B cell (primary cell): ENCODE data around the gene ZFP36L1. TPM values are rescaled to one million over a fixed set of nuclear protein-coding genes. Genes with fewer than 3 reads are reported as not detected.
A peak's percentile ranks its signal among the peaks of the same experiment; 100 is the strongest.

Experiments used
- ATAC-seq: fragments of 200-7000 bp; cut with Tn5 transposase; one replicate; pipeline ENCODE4 v1.10.0; 2021; ENCODE audit warnings: low read depth, mild to moderate bottlenecking, moderate number of reproducible peaks, moderate library complexity
- CTCF ChIA-PET: fragments of 350-600 bp; sonication (Branson Sonifier 250); formaldehyde crosslinking; loops from one replicate; lab custom pipeline; 2021; ENCODE audit warnings: antibody characterized with exemption, inconsistent platforms; lab: Charles Lee
- POLR2A ChIA-PET: fragments of 350-600 bp; sonication (Branson Sonifier 250); formaldehyde crosslinking; loops from one replicate; lab custom pipeline; 2021; ENCODE audit warnings: antibody characterized with exemption; lab: Charles Lee
- DNase-seq: peaks from one replicate; pipeline ENCODE4 v3.0.0; 2013
- H2AFZ ChIP-seq: 2 replicates; pipeline ENCODE4 v1.6.1; 2012; ENCODE audit warnings: mild to moderate bottlenecking, low read depth, low read length; ENCODE audit not compliant: insufficient read depth, poor library complexity, severe bottlenecking
- H3K27ac ChIP-seq, 2 donors: 1 replicate in 1 of 2; 2 replicates in 1 of 2; pipeline ENCODE4 v1.5.1; 2012 to 2013; ENCODE audit warnings: low read length in 2 of 2, mild to moderate bottlenecking in 2 of 2, moderate library complexity in 1 of 2
- H3K27me3 ChIP-seq, 4 experiments: fragments of 200-600 bp in 1 of 4; sonication (generic) in 1 of 4; replicated peaks in 1 of 4; 1 replicate in 2 of 4; 2 replicates in 2 of 4; pipeline versions ENCODE4 v1.6.1 to v1.7.0; 2013 to 2016; ENCODE audit warnings: low read length in 3 of 4, mild to moderate bottlenecking in 2 of 4, mixed read lengths in 1 of 4, moderate library complexity in 1 of 4; ENCODE audit not compliant: insufficient read depth in 4 of 4, control insufficient read depth in 3 of 4; ENCODE audit errors: control extremely low read depth in 1 of 4
- H3K36me3 ChIP-seq, 2 experiments: replicated peaks in 1 of 2; 1 replicate in 1 of 2; 2 replicates in 1 of 2; pipeline versions ENCODE4 v1.6.1 to v1.7.1; 2013; ENCODE audit warnings: low read length in 1 of 2; ENCODE audit not compliant: insufficient read depth in 2 of 2, control insufficient read depth in 1 of 2; ENCODE audit errors: control extremely low read depth in 1 of 2, extremely low read depth in 1 of 2
- H3K4me1 ChIP-seq, 2 donors: fragments of 200-600 bp in 1 of 2; sonication (generic) in 1 of 2; 1 replicate in 1 of 2; 2 replicates in 1 of 2; pipeline versions ENCODE4 v1.5.1 to v1.6.1; 2013 to 2017; ENCODE audit warnings: low read length in 2 of 2; ENCODE audit not compliant: control insufficient read depth in 2 of 2, insufficient read depth in 2 of 2
- H3K4me2 ChIP-seq: replicated peaks from 2 replicates; pipeline ENCODE3; 2012; ENCODE audit warnings: mild to moderate bottlenecking, low read depth, low read length; ENCODE audit not compliant: poor library complexity, severe bottlenecking
- H3K4me3 ChIP-seq, 5 experiments: fragments of 200-600 bp in 1 of 5; sonication (generic) in 1 of 5; 1 replicate in 3 of 5; 2 replicates in 2 of 5; pipeline versions ENCODE4 v1.5.1 to v1.7.0; 2011 to 2016; ENCODE audit warnings: low read length in 4 of 5, mild to moderate bottlenecking in 4 of 5, low read depth in 2 of 5, control low read depth in 1 of 5, moderate library complexity in 1 of 5; ENCODE audit not compliant: insufficient read depth in 1 of 5; ENCODE audit errors: control extremely low read depth in 1 of 5, extremely low read depth in 1 of 5
- H3K79me2 ChIP-seq: fragments of 200-600 bp; sonication (generic); one replicate; pipeline ENCODE4 v1.6.0; 2016; ENCODE audit warnings: low read length; ENCODE audit not compliant: control insufficient read depth, insufficient read depth
- H3K9ac ChIP-seq: fragments of 200-600 bp; sonication (generic); 2 replicates; pipeline ENCODE4 v1.6.1; 2017; ENCODE audit warnings: mild to moderate bottlenecking, low read length, moderate library complexity
- H3K9me3 ChIP-seq, 3 donors: one replicate each; pipeline versions ENCODE4 v1.6.1 to v1.7.1; 2013; ENCODE audit warnings: low read length in 2 of 3; ENCODE audit not compliant: control insufficient read depth in 2 of 3, insufficient read depth in 1 of 3; ENCODE audit errors: control extremely low read depth in 1 of 3
- H4K20me1 ChIP-seq: 2 replicates; pipeline ENCODE4 v1.6.0; 2012; ENCODE audit warnings: mild to moderate bottlenecking, low read length; ENCODE audit not compliant: insufficient read depth, control insufficient read depth, poor library complexity, severe bottlenecking
- H3K27ac Mint-ChIP-seq: one replicate; pipeline ENCODE4 v1.8.0; 2021; ENCODE audit warnings: mixed read lengths
- H3K27me3 Mint-ChIP-seq: one replicate; pipeline ENCODE4 v1.8.0; 2021; ENCODE audit warnings: mixed read lengths
- H3K4me1 Mint-ChIP-seq: one replicate; pipeline ENCODE4 v1.8.0; 2021; ENCODE audit warnings: mixed read lengths
- H3K4me3 Mint-ChIP-seq: one replicate; pipeline ENCODE4 v1.8.0; 2021; ENCODE audit warnings: mixed read lengths
- H3K9me3 Mint-ChIP-seq: one replicate; pipeline ENCODE4 v1.8.0; 2022; ENCODE audit warnings: mixed read lengths; ENCODE audit not compliant: insufficient read depth
- EZH2 ChIP-seq: IDR thresholded peaks from 2 replicates; pipeline ENCODE4 v1.6.1; 2012; ENCODE audit warnings: borderline replicate concordance, low read depth, mild to moderate bottlenecking, moderate library complexity, low read length; ENCODE audit not compliant: insufficient read depth, poor library complexity, severe bottlenecking
- WGBS: methylation state at CpG from one replicate; pipeline ENCODE4 v1.1.5; 2013; ENCODE audit warnings: missing lambda C conversion rate; ENCODE audit not compliant: insufficient coverage; 5-methylcytosine and 5-hydroxymethylcytosine counted together
- intact Hi-C: fragments of 100-400 bp; cut with micrococcal nuclease; formaldehyde crosslinking; loops from one replicate; pipeline ENCODE4 v1.10.0; 2022
- polyA plus RNA-seq: library from polyadenylated mRNA; depleted of rRNA; stranded (reverse); fragments of >200 nt; gene quantifications from 2 replicates; pipeline ENCODE4 v1.2.3, GENCODE V29; 2012
- total RNA-seq, 2 donors: library from RNA; stranded (reverse); fragments of 120-200 nt in 1 of 2; gene quantifications; 1 replicate in 1 of 2; 2 replicates in 1 of 2; pipeline versions ENCODE4 v1.2.3 to v1.2.4, GENCODE V29; 2013 to 2022
- TF ChIP-seq, protein P1 (sequence below): fragments of 200-600 bp; IDR thresholded peaks from one replicate; pipeline ENCODE4 v1.8.0; 2022; ENCODE audit warnings: antibody characterized with exemption, mild to moderate bottlenecking

The ZFP36L1 gene
- total and polyA plus RNA-seq, 2 donors (not counting 1 experiment from before 2014, with no cell fraction given), result 572 to 983 TPM

DNA sequence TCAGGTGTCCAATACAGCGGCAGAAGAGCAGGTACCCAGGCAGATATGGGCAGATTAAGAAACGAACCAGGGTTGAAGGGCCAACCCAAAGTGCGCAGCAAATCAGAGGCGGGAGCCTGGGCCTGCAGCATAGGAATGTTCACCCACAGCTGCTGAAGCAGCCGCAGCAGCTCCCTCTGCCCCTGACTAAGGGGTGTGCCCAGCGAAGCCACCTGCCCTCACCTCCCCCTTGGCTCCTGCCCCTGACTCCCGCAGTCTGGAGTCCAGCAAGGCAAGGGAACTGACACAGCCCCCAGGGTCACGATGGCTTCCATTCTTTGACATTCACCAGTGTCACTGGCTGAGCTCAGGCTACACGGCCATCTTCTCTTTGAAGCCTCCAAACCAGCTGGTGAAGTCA is 27.3 kb upstream of the ZFP36L1 start:
- 94% methylated on average over 8 of the region's 9 CpGs for WGBS
- ATAC-seq (no peak), DNase-seq (no peak)
- H4K20me1 ChIP-seq, result no peaks in the 10 kb centered on the region
- no peak for TF ChIP-seq EZH2
- TF ChIP-seq, protein P1, sequence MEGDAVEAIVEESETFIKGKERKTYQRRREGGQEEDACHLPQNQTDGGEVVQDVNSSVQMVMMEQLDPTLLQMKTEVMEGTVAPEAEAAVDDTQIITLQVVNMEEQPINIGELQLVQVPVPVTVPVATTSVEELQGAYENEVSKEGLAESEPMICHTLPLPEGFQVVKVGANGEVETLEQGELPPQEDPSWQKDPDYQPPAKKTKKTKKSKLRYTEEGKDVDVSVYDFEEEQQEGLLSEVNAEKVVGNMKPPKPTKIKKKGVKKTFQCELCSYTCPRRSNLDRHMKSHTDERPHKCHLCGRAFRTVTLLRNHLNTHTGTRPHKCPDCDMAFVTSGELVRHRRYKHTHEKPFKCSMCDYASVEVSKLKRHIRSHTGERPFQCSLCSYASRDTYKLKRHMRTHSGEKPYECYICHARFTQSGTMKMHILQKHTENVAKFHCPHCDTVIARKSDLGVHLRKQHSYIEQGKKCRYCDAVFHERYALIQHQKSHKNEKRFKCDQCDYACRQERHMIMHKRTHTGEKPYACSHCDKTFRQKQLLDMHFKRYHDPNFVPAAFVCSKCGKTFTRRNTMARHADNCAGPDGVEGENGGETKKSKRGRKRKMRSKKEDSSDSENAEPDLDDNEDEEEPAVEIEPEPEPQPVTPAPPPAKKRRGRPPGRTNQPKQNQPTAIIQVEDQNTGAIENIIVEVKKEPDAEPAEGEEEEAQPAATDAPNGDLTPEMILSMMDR, result no peak
- H3K4me3 ChIP-seq, result no peak overlapping the region
- H3K27ac ChIP-seq, result peak overlapping the region in 1 of 2 donors; percentile 21
- no peak overlapping the region for H3K4me3 Mint-ChIP-seq
- H3K27me3 ChIP-seq, result no peaks in the 10 kb centered on the region
- no peak overlapping the region for H3K4me2 ChIP-seq
- CTCF ChIA-PET, result interaction anchor here (1.0 to 14.8 kb wide), 6 partner anchors 23 to 886 kb away, joined by 3 to 241 read pairs (median 38); no protein-coding TSS in a partner anchor
- H3K9ac ChIP-seq, result no peak overlapping the region
- intact Hi-C loops, result no loop called here
- peaks cover 81% of the 10 kb centered on the region for H3K4me1 Mint-ChIP-seq
- H2AFZ ChIP-seq, result no peak overlapping the region
- H3K9me3 Mint-ChIP-seq, result no peaks in the 10 kb centered on the region
- H3K79me2 ChIP-seq, result peaks cover 19% of the 10 kb centered on the region
- H3K27me3 Mint-ChIP-seq, result no peaks in the 10 kb centered on the region
- POLR2A ChIA-PET, result interaction anchor here (1.6 to 10.1 kb wide), 2 partner anchors 25 to 31 kb away, joined by 3 to 416 read pairs; partner anchors contain the start of gene ZFP36L1
- peaks cover 46 to 72% of the 10 kb centered on the region in 2 donors for H3K4me1 ChIP-seq
- H3K27ac Mint-ChIP-seq, result no peak overlapping the region
- H3K36me3 ChIP-seq, result no peaks in the 10 kb centered on the region
- peaks cover 0 to 4% (median 0%) of the 10 kb centered on the region in 3 donors for H3K9me3 ChIP-seq

DNA sequence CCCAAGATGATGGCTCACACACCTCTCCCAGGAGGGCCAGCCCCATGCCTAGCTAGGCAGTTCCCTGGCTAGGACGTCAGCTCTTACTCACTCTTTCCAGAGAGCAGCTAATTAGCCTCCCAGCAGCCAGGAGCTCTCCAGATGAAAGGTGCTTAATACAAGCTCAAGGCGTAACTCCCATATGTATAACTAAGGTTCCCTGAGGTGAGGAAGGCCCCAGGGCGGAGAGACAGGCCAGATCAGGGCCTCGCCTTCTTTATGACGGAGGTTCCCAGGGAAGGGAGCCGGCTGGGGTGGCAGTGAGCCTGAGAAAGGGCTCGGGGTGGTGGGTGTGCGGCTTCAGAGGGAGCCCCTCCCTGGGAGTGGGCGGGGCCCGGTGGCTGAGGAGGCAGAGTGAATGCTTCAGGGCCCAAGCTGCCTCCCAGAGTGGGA is 26.4 kb upstream of the ZFP36L1 start:
- ATAC-seq, result no peak
- H3K36me3 ChIP-seq, result no peaks in the 10 kb centered on the region
- no peak overlapping the region for H3K4me3 ChIP-seq
- H2AFZ ChIP-seq, result no peak overlapping the region
- no peak overlapping the region for H3K9ac ChIP-seq
- Mint-ChIP-seq H3K4me1 (peaks cover 82% of the 10 kb centered on the region), H3K27me3 (no peaks in the 10 kb centered on the region), H3K9me3 (no peaks in the 10 kb centered on the region), H3K4me3 (no peak overlapping the region), H3K27ac (peak overlapping the region; percentile 21)
- CTCF ChIA-PET, result interaction anchor here (0.7 to 14.8 kb wide), 7 partner anchors 24 to 886 kb away, joined by 3 to 241 read pairs (median 7); no protein-coding TSS in a partner anchor
- 85% methylated on average over 7 of the region's 10 CpGs for WGBS
- no peak overlapping the region for H3K4me2 ChIP-seq
- intact Hi-C loops, result loop anchor here (5.0 to 10.0 kb wide), 3 partner anchors 304 to 552 kb away; no protein-coding TSS in a partner anchor
- no peak overlapping the region for H3K27ac ChIP-seq
- TF ChIP-seq, protein P1, result no peak
- no peak for TF ChIP-seq EZH2
- DNase-seq, result no peak
- H3K79me2 ChIP-seq, result peaks cover 28% of the 10 kb centered on the region
- H3K4me1 ChIP-seq, result peaks cover 42 to 73% of the 10 kb centered on the region in 2 donors
- no peaks in the 10 kb centered on the region for H4K20me1 ChIP-seq
- POLR2A ChIA-PET, result interaction anchor here (0.7 to 10.1 kb wide), 5 partner anchors 24 to 572 kb away, joined by 3 to 416 read pairs (median 3); partner anchors contain the start of gene ZFP36L1
- no peaks in the 10 kb centered on the region for H3K9me3 ChIP-seq
- H3K27me3 ChIP-seq, result no peaks in the 10 kb centered on the region
